CD4-positive, alpha-beta T cell treated with Interleukin-21 for 1 hour (primary cell): Measurements from ENCODE around the gene GZF1.
"Not testable (repeated sequence)": the region's sequence is repeated elsewhere in the genome, so short reads cannot be mapped to it uniquely, and the experiment has no call there.

Source experiments
- DNase-seq: peaks from one replicate; pipeline ENCODE4 v3.0.0-alpha.2; 2020

GZF1 gene

DNA sequence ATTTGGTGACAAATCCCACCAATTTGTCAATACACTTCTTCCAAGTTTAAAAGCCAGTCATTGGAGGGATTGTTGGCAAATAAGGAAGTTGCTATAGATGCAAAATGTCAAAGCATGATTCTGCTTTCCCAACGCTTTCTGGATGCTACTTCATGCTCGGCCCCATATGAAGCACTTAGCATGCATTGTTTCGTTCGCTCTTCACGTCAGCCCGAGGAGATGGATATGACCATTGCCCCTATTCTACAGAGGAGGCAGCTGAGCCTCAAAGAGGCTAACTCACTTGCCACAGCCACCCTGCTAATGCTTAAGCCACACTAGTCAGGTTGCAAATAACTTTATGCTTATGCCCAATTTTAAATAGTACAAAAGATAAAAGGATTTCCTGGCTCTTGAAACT, 14.2 kb upstream of the GZF1 start:
- no peak for DNase-seq

DNA sequence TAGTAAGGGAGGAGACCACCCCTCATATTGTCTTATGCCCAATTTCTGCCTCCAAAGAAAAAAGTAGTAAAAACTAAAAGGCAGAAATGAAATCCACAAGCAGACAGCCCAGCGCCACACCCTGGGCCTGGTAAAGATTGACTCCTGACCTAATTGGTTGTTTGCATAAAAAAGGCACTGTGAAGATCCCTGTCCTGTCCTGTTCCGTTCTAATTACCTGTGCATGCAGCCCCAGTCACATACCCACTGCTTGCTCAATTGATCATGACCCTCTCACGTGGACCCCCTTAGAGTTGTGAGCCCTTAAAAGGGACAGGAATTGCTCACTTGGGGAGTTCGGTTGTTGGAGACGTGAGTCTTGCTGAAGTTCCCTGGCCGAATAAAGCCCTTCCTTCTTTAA, 13.5 kb upstream of the GZF1 start:
- not testable (repeated sequence) for DNase-seq

DNA sequence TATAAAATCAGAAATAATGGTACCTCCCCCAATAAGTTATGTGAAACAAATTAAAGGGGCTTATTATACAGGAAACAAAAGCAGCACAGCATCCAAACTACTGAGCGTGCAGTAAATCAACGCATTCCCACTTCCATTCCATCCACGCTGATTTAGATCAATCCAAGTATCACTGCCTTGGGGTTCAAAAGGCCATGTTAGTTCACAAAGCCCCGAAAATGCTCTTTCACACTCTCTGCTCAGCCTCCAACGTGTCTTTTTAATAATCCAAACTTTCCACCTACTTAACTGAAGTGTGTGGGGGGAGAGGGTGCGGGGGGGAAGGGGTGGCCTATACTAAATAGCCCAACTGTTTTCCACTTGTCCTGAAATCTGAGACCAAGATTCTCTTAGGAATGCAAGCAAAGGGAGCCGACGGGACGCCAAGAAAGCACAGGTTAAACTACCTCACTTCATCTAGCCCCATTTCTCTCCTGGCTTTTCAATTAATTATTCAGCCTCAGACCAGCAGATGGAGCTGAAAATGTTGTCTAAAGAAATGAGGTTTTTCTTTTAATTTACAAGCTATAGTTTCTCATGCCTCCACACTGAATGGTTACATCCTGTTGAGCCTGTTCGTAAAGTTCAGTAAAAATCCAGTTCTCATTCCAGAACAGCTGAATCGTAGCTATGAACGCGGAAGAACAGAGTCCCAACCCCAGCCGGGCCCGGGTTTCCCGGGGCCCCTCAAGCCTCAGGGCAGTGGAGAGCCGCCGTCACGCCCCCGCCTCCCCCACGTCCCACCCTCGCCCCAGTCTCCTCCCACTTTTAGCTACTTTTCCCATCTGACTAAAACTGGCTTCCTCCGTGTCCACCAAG, 12.4 kb upstream of the GZF1 start:
- peak; percentile 87 for DNase-seq

DNA sequence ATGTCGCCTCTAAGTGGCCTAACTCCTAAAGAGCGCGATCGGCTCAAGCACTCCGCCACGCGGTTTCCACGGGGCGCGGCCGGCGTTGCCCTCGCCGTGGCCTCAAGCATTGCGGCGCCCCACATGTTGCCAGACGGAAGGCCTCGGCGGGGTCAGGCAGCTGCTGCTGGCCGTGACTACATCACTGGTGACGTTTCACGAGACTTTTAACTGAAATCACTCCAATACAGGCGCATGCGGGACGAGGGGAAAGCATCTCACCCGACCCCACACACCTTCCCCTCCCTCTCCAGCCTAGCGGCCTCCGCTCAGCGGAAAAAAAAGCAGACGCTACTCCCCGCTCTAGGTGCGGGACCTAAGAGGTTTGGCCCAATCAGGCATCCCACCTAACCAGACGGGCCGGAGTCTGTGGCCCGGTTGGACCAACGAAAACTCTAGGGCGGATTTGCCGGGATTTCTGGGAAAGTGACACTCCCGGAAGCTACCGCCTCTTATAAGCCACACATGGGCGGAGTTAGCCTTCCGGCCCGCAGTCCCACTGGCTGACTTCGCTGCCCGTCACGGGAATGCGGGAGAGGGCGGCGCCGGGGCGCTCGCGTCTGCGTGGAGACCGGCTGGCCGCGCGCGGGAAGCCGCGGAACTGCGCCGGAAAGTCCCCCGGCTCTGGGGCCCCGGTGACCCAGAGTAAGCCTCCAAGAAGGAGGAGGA, 11.6 kb upstream of the GZF1 start, which contains the start of gene NXT1:
TSS of gene NXT1 (plus strand) at position 596 of the 708 bp plus-strand sequence. CDS start 3,251 bp downstream, outside the sequence.
- peak; percentile 98 for DNase-seq

DNA sequence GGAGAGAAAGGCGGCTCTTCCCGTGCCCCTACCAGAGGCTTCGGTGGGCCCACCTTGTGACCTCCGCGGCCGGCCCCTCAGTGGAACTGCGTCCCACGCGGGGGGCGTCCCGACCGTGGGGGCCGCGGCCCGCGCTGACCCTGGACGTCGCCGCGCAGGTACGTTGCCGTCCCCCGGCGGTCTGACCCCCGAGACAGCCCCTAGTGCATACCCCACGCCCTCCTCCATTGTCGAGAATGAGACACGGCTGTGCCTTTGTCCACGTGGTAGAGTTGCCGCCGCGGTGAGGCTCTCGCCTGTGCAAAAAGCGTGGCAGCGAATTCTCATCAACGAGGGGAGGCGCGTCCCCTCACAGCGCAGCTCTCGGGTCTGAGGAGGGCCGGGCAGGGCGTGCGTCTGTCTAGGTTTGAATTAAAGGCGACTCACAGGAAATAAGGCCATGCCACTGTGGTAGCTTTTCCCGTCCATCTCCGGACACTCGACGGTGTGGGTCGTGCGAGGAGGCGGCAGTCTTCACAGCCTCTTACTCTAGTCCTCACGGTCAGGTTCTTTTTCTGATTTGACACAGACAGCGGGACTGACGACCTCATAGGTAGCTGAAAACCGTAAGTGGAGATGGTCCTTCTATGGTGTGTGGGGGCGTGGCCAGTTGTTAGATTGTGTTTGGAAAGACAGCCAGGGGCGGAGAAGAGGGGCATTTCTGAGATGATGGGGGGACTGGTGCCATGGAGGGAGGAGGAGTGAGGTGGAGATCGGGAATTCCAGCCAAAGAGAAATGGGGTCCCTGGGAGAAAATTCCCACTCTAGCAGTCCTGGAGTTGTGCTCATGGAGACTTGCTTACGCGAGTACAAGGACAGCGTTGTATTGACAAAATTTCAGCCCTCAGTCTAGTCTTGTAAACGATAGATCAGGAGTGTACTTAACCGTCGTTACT, 10.8 kb upstream of the GZF1 start:
- DNase-seq: peak; percentile 81

DNA sequence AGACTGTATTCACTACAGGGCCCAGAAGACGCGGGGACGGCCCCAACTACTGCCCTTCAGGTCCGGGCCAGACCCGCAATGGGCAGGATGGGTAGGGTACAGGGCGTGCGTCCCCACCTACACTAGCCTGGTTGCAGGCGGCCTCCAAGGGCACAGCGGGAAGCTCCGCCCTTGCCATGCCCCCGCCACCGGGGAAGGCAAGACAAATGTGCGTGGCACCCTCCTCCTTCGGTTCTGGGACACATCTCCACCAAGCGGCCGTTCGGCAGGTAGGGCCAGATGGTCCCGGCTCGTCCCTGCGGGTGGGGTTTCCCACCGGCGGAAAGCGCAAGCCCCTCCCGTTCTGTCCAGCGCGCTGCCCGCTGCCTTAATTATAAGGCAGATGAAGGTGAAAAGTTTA, 5.8 kb upstream of the GZF1 start:
- no peak for DNase-seq

DNA sequence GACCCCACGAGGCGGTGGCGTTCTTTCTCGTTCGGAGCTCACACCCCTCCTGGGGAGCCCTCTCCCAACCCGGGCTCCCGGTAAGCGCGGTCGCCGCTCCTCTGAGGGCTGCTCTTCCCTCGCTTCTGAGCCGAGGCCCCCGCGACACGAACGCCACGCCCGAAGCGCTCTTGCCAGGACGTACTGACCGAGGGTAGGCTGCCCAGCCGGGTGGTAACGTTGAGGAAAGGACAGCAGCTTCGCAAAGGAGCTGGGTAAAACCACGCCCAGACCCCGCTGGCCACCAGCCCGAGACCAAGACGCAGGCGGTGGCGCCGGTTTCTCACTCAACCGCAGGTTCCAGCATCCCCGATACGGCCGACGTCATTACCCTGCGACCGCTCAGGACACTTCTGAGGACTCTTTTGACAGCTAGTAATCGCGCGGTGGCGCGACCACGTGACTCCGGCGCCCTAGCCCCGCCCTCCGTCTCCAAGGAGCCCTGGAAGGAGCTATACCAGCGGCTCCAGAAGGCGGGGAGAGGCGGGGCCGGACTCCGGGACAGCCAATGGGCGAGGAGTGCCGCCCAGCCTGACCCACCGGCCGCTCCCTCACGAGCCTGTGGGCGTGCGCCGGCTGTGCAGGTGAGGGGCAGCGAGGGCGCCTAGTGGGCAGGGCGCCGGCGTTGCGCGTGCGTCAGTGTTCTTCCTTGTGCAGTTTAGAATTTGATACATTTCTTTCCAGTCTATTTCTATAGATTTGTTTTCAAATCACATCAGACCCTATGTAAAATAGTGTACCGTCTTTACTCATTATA, 4.0 kb upstream of the GZF1 start:
- DNase-seq: peak; percentile 100

DNA sequence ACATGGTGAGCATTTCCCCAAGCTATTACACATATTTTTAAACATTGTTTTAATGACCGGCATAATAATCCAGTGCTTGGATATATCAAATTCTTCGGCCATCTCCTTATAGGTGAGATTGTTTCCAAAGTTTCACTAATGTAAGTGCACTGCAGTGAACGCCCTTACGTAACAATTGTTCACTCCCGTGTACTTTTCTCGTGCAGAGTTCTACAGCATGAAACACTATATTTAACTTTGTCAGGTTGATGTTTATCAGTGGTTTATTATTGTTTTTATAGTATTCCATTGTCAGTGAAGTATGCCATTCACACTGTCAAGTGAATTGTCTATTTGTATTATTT, 3.4 kb upstream of the GZF1 start:
- DNase-seq: no peak

DNA sequence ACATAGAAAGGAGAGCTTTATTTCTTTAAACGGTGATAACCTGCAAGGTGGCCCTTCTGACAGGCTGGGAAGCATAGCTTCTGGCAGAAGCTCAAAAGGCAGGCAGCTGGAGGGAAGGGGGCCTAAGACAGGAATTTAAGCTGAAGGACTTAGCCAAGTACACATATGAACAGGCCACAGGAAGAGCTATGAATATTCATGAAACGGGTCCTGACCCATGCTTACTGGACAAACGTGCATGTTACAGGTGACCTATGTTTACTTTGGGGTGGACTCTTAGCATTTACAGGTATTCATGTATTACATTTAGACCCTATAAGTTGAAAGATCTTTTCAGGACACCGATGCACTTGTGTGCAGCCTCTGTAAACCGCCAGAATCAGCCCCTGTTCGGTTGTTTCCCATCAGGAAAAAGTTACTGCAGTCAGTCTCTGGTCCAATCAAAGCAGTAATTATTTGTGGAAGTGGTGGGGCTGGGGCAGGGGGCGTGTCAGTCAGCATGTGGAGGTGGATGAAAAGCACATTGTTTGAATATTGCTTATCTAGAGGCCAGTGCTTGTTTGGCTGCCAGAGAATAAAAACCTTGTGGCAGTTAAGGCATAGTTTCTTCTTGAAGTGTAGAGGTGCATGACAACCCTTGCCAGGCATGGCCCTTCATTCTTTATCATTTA, 2.9 kb upstream of the GZF1 start:
- no peak for DNase-seq

DNA sequence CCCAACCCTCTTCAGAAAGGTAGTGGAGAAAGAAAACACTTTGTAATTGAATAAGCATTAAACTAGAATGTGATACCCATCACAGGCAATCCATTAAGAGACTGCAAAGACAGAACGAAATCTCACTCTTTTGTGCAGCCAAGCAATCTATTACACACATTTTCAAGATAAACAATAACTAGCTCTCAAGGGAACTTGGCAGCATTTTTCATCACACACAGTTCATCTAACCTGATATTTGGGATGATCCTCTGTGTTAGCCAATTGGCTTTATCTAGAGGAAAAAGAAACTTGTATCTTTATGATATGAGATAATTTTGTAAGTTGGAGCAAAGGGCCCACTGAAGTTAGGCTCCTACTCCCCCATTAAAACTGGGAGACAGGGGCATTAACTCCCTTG, 1.5 kb upstream of the GZF1 start:
- no peak for DNase-seq

DNA sequence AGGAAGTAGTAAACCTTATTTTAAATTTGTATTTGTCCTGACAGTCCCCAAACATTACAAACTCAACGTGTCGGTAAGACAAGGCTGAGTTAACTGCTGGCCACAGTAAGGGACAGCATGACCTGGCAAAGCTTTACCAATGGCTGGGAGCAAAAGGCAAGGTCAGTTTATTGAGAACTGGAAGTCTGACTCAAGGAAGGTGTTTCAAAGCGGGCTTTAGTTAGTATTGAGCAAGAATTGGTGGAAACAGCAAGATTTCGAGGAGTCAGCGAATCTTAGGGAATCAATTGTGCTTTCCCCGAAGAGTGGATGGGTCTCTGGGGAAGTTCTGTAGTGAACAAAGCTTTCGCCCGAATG, 885 bp upstream of the GZF1 start:
- no peak for DNase-seq

DNA sequence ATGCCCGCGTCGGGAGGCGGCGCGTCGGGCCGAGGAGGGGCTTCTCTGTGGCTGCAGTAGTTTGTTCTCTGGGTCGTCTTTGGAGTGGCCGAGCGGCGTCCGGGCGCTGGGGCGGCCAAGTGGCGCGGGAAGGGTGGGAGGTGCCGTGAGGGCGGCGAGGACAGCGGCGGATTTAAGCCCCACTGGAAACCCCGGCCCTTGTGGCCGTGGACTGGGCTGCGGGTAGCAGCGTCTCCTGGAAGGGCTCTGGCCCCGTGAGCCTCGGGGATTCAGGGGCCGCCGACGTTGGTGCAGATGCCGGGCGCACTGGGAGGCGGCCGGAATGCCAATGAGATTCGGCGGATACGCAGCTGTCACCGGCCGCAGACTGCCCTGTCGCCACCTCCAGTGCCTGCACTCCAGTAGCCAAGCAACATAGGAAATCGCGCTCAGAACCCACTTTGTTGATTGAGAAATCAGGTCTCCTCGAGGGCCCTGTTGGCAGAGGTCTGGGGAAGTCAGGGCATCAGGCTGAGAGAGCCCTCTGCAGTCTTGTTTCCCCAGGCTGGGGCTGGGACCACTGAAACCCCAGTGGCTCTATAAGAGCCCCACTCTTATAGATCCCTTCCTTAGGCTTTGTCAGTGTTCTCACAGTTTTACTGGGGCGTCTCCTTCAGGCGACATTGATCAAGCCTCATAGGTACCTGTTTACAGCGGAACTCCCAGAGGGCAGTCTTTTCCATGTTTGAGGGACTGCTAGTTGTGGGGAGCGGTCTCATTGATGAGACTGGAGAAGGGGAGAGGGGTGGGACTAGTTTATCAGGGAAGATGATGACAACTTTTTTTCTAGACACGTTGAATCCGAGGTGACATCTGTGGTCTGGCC, 642 bp downstream of the GZF1 start:
- DNase-seq: peak; percentile 49

DNA sequence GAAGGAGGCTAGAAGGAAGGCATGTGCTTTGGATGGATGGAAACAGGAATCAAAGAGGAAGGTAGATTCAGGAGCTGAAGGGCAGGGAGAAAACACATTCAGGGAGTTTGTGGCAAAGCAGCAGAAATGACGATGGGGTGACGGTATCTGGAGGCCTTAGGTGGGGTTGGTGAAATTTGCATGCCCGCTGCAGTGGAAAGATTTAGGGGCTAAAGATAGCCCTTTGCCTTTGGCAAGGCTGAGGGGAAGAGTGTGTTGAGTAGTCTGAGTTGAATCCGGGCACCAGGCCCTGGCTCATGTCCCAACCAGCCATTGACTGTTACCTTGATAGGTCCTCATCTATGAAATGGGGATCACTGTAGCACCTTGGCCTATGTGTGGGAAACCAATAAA, 1.3 kb downstream of the GZF1 start:
- no peak for DNase-seq

DNA sequence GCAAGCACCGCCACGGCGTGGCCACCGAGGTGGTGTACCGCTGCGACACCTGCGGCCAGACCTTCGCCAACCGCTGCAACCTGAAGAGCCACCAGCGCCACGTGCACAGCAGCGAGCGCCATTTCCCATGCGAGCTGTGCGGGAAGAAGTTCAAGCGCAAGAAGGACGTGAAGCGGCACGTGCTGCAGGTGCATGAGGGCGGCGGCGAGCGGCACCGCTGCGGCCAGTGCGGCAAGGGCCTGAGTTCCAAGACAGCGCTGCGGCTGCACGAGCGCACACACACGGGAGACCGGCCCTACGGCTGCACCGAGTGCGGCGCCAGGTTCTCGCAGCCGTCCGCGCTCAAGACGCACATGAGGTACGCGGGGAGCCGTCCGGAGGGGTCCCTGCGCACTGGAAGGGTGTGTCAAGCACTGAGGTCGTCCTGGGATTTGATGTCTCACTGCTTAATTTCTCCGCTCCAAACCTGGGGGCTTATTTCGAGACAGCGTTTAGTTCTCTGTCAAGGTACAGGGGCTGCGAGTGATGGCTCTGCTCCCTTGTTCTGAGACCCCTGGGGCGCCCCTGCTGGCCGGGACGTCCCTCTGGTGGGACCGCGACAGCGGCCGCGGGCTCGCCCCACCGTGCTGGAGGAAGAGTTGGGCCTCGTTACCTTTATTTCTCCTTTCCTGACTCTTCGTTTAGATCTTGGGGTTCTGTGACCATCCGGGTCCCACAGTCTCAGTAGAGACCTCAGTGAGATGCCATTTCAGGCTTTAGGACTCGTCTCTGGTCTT, 3.6 kb downstream of the GZF1 start:
- no peak for DNase-seq

DNA sequence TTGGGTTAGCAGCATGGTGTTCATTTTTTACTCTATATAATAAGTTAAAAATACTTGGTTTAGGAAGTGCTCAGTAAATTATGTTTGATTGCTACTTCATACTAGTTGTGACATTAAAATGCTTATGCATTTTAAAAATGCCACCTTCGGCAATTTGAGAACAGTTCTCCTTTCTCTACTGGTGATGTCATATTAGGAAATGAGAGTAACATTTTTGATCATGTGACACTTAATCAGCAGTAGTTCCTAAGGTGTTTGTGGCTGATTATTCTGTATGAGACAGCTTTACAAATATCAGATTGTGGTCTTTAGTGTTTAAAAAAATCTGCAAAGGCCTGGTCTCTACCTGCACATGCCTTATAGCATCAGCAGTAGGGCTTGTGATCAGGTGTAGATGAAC, 4.4 kb downstream of the GZF1 start:
- peak; percentile 42 for DNase-seq

DNA sequence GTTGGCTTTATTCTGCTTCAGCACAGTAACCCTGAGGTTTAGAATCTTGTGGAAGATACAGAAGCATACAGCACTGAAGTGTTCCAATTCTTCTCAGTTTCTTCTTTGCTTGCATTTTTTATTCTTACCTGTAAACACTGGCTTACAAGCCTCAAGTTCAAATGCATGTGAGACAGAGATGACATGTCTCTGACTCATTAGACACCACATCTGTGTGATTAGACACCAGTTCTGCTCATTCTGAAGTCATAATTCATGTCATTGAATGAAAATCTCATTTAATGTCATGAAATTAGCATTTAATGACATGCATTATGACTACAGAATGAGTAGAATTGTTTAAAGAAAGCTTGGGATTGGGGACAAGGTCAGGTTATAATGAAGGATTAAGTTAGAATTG, 5.8 kb downstream of the GZF1 start:
- DNase-seq: no peak

DNA sequence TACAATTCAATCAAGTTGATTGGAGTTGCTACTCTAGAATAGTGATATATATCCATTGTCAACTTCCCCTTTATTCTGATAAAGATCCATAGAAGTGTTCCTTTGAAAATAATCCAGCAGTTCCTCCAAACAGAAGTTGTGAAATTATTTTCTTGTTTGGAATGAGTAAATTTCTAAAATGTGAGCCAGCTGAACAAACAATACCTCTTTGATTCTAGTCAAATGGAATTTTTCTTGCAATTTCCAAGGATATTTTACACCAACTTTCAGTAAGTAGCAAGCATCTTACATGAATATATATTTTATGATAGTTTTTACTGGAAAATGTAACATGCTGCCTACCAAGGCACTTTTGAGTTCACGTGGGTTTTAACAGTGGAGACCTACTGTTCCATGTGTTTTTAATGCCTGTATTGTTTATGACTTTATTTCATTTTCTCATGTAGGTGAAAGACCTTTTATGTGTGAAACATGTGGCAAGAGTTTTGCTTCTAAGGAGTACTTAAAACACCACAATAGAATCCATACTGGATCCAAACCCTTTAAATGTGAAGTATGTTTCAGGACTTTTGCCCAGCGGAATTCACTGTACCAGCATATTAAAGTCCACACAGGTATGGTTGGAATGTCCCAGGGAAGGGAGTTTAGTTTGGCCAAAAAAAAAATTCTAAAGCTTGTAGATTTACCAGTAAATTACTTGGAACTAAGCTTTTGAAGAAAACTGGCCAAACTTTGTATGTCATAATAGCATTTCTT, 6.5 kb downstream of the GZF1 start:
- DNase-seq: no peak

DNA sequence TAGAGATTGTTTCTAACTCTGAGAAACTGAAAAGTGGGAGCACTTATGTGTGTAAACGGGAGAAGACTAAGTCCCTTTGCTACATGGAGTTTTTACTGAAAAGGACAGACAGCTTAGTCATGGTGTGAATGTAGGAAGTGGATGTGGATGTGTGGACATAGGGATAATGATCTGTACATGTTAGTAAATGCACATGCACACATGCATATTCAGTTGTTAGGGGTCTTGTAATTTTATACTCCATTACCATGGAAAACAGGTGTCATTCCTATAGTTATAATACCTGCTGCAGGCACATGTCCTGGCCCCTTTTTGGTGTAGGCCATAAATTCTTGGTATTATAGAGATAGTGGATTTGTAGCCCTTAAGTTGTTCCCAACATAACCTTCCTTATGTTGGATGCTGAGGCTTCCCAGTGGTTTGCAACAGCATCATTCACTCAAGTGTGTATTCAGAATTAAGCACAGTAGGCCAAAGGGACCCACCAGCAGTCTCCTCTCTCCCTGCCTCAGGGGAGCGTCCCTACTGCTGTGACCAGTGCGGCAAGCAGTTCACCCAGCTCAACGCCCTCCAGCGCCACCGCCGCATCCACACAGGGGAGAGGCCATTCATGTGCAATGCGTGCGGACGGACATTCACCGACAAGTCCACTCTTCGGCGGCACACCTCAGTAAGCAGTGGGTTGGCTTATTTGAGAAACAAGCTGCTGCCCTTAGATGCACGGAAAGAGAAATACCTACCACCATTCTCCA, 7.3 kb downstream of the GZF1 start:
- no peak for DNase-seq

DNA sequence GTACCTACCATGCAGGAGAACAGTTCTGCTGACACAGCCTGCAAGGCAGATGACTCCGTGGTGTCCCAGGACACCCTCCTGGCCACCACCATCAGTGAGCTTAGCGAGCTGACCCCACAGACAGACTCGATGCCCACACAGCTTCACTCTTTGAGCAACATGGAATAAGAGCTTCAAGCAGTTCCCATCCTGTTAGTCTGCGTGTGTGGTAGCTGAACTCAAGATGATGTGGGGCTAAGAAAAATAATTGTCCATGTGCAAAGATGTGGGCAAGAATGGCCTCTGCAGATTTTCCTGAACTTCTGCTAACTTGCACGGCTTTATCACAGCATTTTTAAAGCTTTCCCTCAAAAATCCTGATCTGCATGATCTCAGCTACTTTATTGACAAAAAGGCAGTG, 8.3 kb downstream of the GZF1 start:
- no peak for DNase-seq
